GM18505 (cell line): ENCODE data around the gene FAAP20.

ENCODE experiments used
- ATAC-seq: cut with Tn5 transposase; IDR thresholded peaks from one replicate; pipeline ENCODE4 v1.9.1; 2021; ENCODE audit not compliant: unreplicated experiment
- POLR2A ChIP-seq: IDR thresholded peaks from 4 replicates; pipeline ENCODE4 v1.6.1; 2011; ENCODE audit warnings: borderline replicate concordance; ENCODE audit not compliant: insufficient read depth, insufficient read length; ENCODE audit errors: extremely low read depth

Gene FAAP20

DNA sequence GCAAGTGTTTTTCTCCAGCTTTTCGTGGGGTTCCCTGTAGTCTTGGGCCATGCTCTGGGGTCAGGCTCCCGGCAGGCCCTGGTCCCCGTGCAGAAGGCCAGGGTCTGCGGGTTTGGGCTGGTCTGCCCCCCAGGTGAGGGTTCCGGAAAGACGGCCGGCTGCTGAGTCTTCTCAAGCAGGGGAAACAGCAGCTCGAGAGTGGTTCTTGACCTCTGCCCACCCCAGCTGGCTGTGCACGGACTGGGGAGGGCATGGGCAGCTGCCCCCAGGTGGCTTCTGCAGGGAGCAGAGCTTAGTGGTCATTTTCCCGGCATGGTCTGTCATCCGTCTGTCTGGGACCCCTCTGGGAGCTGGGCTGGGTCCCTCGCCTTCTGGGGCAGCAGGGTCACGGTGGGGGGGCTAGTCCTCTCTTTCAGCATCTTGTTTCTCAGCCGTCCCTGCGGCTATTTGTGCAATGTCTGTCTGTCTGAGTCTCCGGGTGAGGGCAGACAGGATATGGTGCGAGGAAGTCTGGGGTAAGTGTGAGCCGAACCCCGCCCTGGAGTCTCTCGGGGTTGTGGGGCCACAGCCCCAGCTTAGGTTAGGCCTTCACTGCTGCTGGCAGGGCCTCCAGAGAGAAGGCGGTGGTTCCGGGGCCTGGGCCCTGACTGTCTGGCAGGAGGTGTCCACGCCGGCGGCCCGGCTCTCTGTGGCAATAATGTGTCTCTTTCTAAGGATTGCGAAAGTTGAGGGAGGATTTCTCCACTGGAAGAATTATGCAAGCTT lies 39.6 kb upstream of the FAAP20 start:
- peak; percentile 38 for TF ChIP-seq POLR2A
- ATAC-seq = no peak

DNA sequence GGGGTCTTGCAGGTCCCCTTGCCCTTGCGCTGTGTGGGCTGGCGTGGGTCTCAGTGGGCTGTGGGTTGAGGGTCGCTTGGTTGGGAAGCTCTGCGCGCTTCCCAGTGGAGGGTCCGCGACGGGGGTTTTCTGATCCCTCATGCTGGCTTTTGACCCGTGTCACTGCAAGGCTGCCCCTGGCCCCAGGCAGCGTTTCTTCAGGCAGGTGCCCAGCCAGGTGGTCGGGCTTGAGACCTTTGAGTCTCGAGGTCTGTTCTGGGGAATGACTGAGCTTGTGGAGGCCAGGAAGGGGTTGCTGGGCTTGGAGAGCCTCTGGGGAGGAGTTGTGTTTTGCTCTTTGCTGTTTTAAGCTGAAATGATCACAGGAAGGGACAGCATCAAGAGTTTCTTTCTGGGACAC lies 38.9 kb upstream of the FAAP20 start:
- no peak for ATAC-seq
- TF ChIP-seq POLR2A = no peak

GRCh38 chr1:2232916-2233438 lies 38.4 kb upstream of the FAAP20 start:
- no peak for ATAC-seq
- no peak for TF ChIP-seq POLR2A

DNA sequence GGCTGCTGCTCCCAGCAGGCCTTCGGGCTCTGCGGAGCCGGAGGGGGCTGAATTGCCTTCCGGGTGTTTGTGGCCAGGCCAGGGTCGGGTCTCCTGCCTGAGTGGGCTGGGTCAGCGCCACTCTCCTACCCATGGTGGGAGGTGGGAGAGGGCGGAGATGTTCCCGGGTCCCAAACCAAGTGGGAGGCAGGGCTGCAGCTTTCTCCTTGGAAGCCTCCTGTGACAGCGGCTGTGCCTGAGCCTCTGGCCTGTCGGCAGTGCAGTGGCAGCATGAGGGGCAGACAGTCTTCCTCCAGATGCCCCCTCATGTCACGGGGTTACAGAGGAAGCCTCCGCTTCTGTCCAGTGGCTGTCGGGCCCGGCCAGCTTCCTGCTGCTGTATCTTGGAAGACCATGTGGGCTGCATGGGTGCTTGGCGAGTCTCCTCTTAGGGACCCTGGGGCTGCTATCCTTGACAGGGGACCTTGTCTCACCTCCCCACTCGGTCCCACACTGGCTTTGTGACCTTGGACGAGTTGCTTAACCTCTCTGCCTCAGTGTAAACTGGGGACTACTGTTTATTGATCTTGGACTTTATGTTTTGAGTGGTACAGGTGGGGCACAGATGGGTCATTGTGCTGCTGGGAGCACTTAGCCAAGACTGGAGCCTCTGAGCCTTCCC lies 37.8 kb upstream of the FAAP20 start:
- no peak for TF ChIP-seq POLR2A
- ATAC-seq = no peak

GRCh38 chr1:2231532-2232254 lies 37.1 kb upstream of the FAAP20 start:
- no peak for ATAC-seq
- TF ChIP-seq POLR2A = no peak

GRCh38 chr1:2230781-2231531 lies 36.4 kb upstream of the FAAP20 start:
- no peak for ATAC-seq
- no peak for TF ChIP-seq POLR2A

- ATAC-seq = no peak
Observed at GRCh38 chr1:2229911-2230731, 35.5 kb upstream of the FAAP20 start.

GRCh38 chr1:2229037-2229864 lies 34.7 kb upstream of the FAAP20 start:
- no peak for ATAC-seq
- no peak for TF ChIP-seq POLR2A

More at GRCh38 chr1:2229911-2230731, 35.5 kb upstream of the FAAP20 start:
- no peak for TF ChIP-seq POLR2A

DNA sequence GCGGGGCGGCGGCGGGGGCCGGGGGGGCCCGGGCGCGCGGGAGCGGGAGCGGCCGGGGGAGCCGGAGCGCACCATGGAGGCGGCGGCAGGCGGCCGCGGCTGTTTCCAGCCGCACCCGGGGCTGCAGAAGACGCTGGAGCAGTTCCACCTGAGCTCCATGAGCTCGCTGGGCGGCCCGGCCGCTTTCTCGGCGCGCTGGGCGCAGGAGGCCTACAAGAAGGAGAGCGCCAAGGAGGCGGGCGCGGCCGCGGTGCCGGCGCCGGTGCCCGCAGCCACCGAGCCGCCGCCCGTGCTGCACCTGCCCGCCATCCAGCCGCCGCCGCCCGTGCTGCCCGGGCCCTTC lies 34.1 kb upstream of the FAAP20 start:
- TF ChIP-seq POLR2A = no peak
- ATAC-seq = no peak

- no peak for ATAC-seq
- TF ChIP-seq POLR2A = no peak
Observed at GRCh38 chr1:2228157-2228594, 33.6 kb upstream of the FAAP20 start, which contains the start of gene SKI. SKI (plus strand) TSS chr1:2228319; CDS start chr1:2228767, 448 bp downstream.
